AG10803 (cell line): ENCODE data around the gene GTPBP6.

Source experiments
- DNase-seq: peaks from one replicate; pipeline ENCODE4 v3.0.0; 2010; ENCODE audit warnings: low read depth
- H3K4me3 ChIP-seq: 2 replicates; pipeline ENCODE4 v1.5.1; 2011; ENCODE audit warnings: mild to moderate bottlenecking, low read length, control low read depth
- CTCF ChIP-seq: conservative IDR thresholded peaks from 2 replicates; pipeline ENCODE4 v1.5.1; 2011; ENCODE audit warnings: mild to moderate bottlenecking, low read length, control low read depth, inconsistent platforms

The GTPBP6 gene

GRCh38 chrX:346034-346813, 27.6 kb upstream of the GTPBP6 start:
- DNase-seq, result no peak
- no peak overlapping the region for H3K4me3 ChIP-seq
- no peak for TF ChIP-seq CTCF

- TF ChIP-seq CTCF, result no peak
- DNase-seq, result no peak
- H3K4me3 ChIP-seq, result no peak overlapping the region
These were observed 26.7 kb upstream of the GTPBP6 start for GRCh38 chrX:345020-345925.

GRCh38 chrX:344371-344901, 25.8 kb upstream of the GTPBP6 start:
- DNase-seq, result no peak
- TF ChIP-seq CTCF, result no peak
- no peak overlapping the region for H3K4me3 ChIP-seq

GRCh38 chrX:341541-342101, 23.0 kb upstream of the GTPBP6 start:
- no peak overlapping the region for H3K4me3 ChIP-seq
- no peak for DNase-seq
- TF ChIP-seq CTCF, result no peak

- no peak for TF ChIP-seq CTCF
- no peak overlapping the region for H3K4me3 ChIP-seq
- no peak for DNase-seq
These were observed 22.2 kb upstream of the GTPBP6 start for GRCh38 chrX:340641-341423.

- H3K4me3 ChIP-seq, result no peak overlapping the region
- no peak for TF ChIP-seq CTCF
- no peak for DNase-seq
These were observed 21.5 kb upstream of the GTPBP6 start for GRCh38 chrX:340121-340520.
